ENCODE results near the gene CHMP4A. TPM values are rescaled to one million over a fixed set of nuclear protein-coding genes. Genes with fewer than 3 reads are reported as not detected.
A peak's percentile ranks its signal among the peaks of the same experiment; 100 is the strongest.
"Not testable (repeated sequence)": the region's sequence is repeated elsewhere in the genome, so short reads cannot be mapped to it uniquely, and the experiment has no call there.

CHMP4A gene
- total RNA-seq, 1 donor from 2014 or later: 52.3 TPM

DNA sequence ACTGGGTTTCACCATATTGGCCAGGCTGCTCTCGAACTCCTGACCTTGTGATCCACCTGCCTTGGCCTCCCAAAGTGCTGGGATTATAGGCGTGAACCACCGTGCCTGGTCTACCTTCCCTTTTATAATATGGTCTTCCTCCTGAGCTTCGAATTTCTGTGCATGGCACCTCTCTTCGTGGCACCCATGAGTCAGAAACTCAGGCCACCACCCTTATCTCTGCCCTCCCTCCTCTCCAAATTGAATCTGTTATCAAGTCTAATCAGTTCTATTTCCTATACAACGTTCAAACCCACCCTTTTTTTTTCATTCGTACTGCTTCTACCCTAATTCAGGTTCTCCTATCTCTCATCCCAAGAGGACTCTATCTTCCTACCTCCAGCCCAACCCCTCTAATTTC is 34.1 kb upstream of the CHMP4A start:
- no peak for DNase-seq (ENCODE audit: extremely low read depth, low read depth, low spot score)

DNA sequence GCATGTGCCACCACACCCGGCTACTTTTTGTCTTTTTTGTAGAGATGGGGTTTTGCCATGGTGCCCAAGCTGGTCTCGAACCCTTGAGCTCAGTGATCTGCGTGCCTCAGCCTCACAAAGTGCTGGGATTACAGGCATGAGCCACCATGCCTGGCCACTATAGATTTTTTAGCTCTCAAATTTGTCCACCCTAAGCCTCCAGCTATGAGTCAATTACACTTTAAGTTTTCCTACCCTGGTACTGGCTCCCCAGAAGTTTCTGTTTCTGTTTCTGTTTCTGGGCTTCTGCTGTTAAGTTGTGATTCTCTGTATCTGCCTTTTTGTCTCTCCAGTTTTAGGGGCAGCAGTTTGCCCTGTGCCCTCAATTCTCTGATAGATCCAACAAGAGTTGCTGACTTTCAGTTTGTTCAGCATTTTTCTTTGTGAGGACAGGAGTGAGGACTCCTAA is 33.5 kb upstream of the CHMP4A start:
- no peak for DNase-seq (ENCODE audit: extremely low read depth, low read depth, low spot score)

DNA sequence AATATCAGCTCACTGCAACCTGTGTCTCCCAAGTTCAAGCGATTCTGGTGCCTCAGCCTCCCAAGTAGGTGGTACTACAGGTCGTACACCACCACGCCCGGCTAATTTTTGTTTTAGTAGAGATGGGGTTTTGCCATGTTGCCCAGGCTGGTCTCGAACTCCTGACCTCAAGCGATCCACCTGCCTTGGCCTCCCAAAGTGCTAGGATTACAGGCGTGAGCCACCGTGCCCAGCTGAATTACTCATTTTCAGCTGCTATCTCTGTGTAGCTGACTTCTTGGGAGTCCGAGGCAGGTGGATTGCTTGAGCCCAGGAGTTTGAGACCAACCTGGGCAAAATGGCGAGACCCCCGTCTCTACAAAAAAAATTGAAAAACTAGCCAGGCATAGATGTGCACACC is 32.1 kb upstream of the CHMP4A start:
- DNase-seq (ENCODE audit: extremely low read depth, low read depth, low spot score): not testable (repeated sequence)

DNA sequence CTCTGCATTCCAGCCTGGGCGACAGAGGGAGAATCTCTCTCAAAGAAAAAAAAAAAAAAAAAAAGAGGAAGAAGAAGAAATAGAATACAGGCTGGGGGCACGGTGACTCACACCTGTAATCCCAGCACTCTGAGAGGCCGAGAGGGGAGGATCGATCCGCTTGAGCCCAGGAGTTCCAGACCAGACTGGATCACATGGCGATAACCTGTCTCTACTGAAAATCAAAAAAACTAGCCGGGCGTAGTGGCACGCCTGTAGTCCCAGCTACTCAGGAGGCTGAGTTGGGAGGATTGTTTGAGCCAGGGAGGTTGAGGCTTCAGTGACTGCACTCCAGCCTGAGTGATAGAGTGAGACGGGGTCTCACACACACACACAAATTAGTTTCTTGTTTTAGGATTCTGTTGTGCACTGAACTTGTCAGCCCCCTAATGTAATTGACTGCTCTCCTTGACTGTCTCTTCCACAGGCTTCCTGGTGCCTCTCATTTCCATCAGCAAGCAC is 30.1 kb upstream of the CHMP4A start:
- DNase-seq (ENCODE audit: extremely low read depth, low read depth, low spot score): no peak

DNA sequence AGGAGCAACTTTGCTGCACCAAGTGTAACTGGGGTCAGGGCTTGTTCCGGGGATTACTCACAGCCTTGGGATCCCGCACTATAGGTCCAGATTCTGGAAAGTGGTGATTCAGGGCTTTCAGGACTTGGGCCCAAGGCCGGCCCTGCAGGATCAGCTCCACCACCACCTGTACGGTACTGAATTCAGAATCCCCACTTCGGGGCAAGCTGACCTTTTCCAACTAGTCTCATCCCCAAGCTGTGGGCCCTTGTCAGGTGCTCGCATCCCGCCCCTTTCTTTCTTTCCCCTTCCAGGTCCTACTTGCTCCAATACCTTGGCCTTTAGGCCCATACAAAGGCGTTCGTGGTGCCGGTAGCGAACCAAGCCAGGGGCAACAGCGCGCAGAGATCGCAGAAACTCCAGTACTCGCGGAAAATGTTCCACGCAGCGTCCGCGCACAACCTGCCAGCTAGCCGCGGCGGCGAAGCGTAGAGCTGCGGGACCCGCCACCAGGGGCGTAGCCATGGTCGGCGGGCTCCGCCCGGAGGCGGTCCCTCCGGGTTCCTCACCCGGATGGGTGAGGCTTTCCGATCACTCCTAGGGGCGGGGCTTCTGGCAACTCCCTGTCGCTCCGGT is 28.6 kb upstream of the CHMP4A start:
- no peak for DNase-seq (ENCODE audit: extremely low read depth, low read depth, low spot score)

DNA sequence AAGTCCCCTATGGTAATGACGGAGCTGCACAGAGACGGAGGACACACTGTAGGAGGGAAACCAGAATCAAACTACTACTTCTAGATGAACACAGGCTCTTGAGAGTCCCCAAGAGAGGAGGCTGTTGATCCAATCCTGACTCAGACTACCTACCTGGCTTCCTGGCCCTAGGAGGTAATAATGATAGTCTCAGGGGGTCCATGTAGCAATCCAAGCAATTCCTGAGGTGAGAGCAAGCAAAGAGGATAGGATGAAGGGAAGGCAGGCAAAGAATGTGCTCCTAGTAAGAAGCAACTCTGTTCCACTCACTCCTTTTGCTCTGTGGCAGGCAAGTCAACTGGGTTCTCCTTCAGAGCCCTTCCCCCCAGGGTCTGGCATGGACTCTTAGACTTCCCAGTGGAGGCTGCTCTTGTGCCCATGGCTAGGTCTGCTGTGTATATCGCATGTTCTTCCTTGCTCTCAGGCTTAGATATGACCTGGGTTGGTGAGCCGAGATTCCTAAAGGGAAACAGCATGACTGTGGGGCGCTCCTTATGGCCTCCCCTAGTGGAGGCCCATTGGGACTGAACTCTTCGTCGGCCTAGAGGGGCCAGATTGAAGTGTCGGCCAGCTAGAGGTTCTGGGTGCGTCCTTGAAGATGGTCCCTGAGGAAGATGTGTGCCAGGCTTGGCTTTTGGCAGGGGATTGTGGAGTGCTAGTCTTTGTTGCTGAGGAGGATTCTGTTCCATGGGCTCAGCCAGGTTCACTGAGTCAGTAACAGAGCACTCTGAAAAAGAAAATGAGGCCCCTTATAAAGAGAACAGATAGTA is 27.0 kb upstream of the CHMP4A start:
- DNase-seq (ENCODE audit: extremely low read depth, low read depth, low spot score): no peak

DNA sequence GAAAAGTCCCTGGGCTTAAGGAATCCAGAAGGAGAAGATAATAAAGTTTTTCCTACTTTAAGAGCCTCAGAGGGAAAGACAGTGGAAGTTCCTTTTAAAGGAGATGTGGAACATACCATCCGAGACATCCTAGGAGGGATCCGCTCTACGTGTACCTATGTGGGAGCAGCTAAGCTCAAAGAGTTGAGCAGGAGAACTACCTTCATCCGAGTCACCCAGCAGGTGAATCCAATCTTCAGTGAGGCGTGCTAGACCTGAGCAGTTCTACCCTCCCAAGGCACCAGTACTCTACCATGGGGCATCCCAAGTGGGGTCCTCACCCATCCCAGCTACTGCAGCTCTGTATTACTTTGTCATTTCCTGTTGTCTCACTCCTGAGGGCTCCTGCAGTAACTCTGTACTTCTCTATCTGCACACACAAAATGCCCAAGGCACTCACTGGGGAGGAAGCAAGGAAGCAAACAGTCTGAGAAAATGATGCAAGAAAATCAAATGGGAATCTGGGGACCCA is 25.3 kb upstream of the CHMP4A start:
- no peak for DNase-seq (ENCODE audit: extremely low read depth, low read depth, low spot score)

DNA sequence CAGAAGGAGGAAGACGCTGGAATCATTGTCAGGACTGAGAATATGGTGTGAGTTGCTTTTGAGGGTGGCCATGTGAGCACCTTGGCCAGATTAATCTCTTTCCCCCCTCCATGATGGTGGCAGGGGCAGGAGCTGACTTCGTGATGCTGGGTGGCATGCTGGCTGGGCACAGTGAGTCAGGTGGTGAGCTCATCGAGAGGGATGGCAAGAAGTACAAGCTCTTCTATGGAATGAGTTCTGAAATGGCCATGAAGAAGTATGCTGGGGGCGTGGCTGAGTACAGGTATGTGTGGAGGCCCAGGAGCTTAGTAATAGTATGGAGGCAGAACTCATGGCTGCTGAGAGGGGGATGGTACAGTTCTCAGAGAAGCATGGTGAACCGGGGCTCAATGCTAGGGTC is 24.8 kb upstream of the CHMP4A start:
- DNase-seq (ENCODE audit: extremely low read depth, low read depth, low spot score): no peak

DNA sequence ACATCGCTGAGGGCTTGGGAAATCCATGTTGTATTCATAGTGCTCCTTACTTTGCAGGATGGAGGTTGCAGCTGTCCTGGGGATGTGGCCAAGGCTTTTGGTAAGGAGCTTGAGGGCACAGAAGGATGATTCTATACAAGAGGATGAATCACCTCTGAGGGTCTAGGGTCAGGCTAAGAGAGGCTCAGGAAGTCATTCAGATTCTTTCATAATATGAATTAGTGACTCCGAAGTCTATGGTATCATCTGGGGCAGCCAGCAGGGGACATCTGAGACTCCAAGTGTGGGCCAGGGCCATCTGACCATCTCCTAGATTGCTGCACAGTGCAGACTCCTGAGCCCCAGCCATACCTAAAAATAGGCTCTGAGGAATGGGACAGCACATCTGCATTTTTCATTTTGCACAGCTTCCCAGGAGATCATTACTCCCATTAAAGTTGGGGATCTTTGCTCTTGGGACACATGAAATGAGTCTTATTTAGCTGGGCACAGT is 24.2 kb upstream of the CHMP4A start:
- DNase-seq (ENCODE audit: extremely low read depth, low read depth, low spot score): no peak

DNA sequence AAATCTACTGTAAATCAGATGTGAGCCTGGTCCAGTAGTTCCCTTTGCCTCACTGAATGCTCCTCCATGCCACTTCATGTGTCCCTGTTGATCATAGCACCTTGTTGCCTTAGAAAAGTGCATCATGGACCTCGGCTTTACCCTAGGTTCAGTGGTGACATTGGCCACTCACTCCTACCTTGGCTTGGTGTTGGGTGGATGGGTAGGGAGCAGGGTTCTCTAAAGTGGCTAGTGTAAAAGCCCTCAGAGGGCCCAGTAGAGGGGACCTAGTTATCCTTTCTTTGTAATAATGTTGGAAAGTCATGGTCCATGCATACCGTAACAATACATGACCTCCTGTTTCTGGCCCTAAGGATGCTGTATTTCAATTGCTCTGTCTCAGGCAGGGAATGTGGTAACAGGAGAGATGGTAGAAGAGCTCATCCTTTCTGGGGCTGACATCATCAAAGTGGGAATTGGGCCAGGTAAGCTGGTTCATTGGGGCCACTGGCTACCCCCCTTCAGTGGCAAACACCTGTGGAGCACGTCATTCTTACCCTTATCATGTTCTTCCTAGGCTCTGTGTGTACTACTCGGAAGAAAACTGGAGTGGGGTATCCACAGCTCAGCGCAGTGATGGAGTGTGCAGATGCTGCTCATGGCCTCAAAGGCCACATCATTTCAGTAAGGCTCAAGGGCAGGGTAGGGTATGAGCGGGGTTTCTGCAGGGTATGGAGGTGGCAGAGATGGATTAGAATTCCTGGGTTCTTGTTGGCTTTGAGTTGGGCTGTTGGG is 23.6 kb upstream of the CHMP4A start:
- no peak for DNase-seq (ENCODE audit: extremely low read depth, low read depth, low spot score)

DNA sequence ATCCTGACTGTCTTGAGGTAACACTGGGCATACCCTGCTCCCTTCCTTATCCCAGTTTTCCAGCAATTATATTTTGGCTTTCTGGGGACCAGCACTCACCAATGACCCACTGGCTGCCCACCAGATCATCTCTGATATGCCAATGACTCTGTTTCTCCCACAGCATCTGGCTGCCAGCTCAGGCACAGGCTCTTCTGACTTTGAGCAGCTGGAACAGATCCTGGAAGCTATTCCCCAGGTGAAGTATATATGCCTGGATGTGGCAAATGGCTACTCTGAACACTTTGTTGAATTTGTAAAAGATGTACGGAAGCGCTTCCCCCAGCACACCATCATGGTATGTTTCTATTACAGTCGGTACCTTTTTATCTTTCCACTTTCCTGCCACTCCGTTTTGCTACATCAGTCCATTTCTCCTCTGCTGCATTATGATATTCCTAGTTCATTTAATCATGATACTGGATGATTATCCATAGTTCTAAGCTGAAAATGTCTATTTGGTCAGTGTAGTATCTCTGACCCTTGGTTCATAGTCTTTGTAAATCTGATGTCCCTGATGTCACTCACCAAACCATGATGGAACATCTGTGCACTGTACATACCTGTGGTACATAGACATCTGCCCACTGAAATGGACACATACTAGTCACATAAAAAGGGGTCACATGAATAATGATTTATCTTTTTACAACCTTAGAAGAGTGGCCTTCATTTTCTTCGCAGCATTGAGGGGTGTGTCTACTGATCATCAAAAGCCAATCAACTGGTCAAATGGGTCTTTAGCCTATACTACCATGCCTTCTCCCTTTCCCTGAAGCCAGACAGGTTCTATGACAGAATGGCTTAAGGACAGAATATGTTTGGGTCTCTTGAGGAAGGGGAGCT is 22.8 kb upstream of the CHMP4A start:
- no peak for DNase-seq (ENCODE audit: extremely low read depth, low read depth, low spot score)

DNA sequence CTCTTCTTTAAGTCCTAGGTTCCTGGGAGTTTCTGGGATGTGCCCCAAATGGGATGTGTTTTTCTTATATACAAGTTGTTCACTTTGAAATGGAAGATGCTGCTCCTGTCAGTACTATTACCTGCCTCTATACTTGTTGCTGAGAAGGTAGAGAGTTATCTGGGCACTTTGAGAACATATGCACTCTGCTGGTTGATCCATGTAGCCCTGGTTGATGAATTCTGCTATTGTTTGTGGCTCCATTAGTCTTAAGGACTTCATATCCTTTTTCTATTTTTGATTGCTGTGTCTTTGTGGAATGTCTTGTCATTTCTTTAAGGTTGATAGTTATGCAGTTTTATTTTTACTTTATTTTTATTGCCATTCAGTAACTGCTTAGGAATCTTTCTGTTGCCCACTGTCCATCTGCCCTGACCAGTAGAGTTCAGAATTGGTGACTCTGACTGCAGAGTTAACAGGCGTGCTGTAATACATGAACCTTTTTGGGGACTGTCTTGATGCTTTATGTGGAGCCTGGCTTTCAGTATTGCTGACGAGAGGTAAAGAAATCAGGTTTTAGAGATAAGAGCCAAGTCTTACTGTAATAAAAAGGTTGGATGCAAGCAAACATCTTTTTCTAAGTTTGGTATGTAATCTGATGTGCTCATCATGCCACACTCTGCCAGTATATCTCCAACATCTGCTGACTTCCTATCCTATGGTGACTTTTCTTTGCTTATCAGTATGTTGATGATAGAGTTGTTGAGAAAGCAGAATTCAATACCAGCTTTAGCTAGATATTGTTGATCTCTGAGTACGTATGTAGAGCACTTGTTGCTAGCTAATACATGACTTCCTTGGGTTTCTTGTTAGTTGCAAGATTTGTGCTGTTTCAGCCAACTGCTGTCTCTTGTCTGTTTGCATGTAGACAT is 21.1 kb upstream of the CHMP4A start:
- DNase-seq (ENCODE audit: extremely low read depth, low read depth, low spot score): no peak

DNA sequence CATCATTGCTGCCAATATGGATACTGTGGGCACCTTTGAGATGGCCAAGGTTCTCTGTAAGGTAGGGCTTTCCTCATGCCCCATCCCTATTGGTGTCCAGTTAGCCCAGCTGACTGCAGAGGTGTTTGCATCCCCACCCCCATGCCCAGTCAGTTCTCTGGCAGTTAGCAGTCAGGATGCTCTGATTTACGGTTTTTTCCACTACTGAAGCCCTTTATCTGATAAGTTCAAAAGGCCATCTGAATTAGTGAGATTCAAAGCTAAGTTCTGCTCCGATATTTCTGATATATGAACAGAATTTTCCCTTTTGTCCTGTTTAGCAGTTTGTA is 20.2 kb upstream of the CHMP4A start:
- DNase-seq (ENCODE audit: extremely low read depth, low read depth, low spot score): no peak

DNA sequence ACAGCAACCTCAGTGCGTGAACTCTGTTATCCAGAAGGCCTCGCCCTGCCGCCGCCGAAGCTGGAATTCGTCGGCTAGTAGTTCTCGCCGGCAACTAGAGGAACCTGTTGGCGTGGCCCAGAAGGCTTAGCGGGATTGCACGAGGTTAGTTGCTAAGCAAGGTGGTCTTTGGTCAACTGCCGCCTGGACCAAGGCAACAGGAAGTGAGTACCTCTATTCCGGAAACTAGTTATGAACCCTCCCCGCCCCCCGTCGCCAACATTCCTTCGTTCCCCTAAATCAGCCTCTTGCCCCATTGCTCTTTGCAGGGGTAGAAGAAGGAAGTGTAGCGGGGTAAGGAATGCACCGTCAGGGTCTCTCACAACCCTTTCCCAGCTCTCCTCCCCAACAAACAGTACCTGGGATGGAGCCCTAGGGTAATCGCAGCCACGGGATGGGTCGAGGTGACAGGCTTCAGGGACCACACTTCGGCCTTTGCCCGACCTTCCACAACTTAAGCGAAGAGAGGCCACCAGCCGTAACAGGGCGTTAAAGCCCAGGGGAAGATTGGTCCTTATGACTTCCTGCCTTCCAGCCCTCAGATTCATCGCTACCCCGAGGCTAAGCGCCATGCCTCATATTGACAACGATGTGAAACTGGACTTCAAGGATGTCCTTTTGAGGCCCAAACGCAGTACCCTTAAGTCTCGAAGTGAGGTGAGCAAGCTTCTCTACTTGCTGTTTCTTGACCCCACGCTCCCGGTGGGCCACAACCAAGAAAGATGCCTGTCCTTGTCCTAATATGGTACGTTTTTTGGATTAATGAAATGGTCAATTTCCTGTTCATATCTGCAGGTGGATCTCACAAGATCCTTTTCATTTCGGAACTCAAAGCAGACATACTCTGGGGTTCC is 19.6 kb upstream of the CHMP4A start, which contains the start of gene GMPR2:
TSS of gene GMPR2 (plus strand) at position 285 of the 893 bp plus-strand sequence. CDS start at position 610, 325 bp downstream.
- DNase-seq (ENCODE audit: extremely low read depth, low read depth, low spot score): no peak

DNA sequence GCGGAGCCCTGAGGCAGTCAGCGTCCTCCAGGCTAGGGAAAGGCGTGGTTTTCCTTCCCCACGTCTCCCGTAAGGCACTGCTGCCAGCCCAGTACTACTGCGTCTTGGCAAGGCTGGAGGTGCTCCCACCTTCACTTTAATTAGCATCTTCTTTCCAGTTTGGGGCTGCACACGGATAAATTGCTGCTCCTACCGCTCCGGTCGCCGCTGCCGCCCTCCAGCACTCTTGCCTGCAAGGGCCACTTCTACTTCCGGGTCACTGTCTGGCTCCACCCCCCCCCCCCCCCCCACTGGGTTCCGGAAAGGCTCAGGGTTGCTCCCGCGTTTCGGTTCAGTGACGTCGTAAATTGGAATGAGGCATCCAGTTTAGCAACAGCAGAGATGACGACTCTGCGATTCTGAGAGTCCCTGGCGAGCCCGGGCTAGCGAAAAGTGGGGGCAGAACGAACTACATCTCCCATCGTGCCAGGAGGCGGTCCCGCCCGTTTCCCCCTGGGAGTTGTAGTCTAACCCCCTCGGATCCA is 18.9 kb upstream of the CHMP4A start, which contains the start of gene NEDD8:
TSS of gene NEDD8 (minus strand) at position 247 of the 524 bp plus-strand sequence. CDS start at position 147, 100 bp downstream.
- DNase-seq (ENCODE audit: extremely low read depth, low read depth, low spot score): peak; percentile 71

DNA sequence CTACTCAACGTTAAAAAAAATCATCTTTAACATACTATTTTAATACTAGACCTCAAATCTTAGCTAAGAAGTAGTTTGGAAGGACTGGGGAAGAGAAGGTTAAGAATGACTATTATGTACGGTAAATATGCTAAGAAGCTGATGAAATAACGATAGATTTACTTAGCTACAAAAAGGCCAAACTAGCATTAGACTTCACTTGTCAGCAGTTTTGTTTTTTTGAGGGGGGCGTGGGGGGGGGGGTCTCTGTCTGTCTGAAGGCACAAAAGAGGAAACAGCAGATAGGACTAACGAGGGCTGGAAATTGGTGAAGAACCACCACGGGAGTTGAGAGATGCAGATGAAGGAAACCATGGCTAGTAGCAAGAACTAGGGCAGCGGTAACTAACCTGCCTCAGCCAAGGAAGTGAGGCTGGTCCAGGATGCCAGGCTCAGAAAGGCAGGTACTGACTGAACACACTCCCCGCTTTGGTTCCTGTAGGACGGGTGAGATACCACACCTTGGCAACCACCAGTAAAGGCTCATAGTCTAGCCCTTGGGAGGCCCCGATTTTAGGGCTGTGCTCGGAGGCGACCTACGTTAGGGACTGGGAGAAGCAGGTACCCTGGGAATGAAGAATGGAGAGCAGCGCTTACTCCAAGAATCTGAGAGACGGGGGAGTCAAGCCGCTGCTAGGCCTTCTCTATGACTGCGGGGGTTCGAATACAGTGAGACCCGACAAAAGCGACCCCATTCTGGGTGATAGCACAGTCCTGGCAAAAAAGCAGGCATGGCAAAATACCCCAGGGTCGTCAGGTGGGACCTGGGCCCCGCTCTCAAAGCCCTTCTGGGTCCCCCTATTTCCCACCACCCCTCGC is 18.2 kb upstream of the CHMP4A start:
- no peak for DNase-seq (ENCODE audit: extremely low read depth, low read depth, low spot score)

DNA sequence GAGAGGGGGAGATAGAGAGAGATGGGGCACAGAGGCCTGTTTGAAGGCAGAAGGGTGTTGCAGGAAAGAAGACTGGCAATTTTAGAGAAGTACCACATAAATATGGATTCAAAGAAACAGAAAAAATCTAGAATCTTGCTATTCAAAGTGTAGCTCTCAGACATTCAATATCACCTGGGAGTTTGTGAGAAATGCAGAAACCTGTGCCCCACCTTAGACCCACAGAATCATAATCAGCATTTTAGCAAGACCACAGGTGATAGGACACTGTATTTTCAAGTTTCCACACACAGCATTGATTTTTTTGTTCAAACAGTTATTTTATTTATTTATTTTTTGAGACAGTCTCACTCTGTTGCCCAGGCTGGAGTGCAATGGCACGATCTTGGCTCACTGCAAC is 15.6 kb upstream of the CHMP4A start:
- DNase-seq (ENCODE audit: extremely low read depth, low read depth, low spot score): no peak
